Karpas-422 (cell line): ENCODE data around the gene OR10AD1. TPM values are rescaled to one million over a fixed set of nuclear protein-coding genes. Genes with fewer than 3 reads are reported as not detected.
A peak's percentile ranks its signal among the peaks of the same experiment; 100 is the strongest.

Experiments used
- DNase-seq: peaks from one replicate; pipeline ENCODE4 v3.0.0-alpha.2; 2015
- H2AFZ ChIP-seq: fragments of 200-600 bp; sonication (generic); 2 replicates; pipeline ENCODE4 v1.6.1; 2014; ENCODE audit warnings: antibody characterized with exemption, low read length, mixed read lengths
- H3K27ac ChIP-seq: fragments of 200-600 bp; sonication (generic); 2 replicates; pipeline ENCODE4 v1.5.1; 2014; ENCODE audit warnings: mild to moderate bottlenecking, low read length, moderate library complexity
- H3K27me3 ChIP-seq: fragments of 200-600 bp; sonication (generic); 2 replicates; pipeline ENCODE4 v1.6.1; 2014; ENCODE audit warnings: low read length, mixed read lengths
- H3K36me3 ChIP-seq: fragments of 200-600 bp; sonication (generic); 2 replicates; pipeline ENCODE4 v1.6.1; 2014; ENCODE audit warnings: low read length, mixed read lengths; ENCODE audit not compliant: insufficient read depth
- H3K4me1 ChIP-seq: fragments of 200-600 bp; sonication (generic); 2 replicates; pipeline ENCODE4 v1.6.1; 2014; ENCODE audit warnings: mild to moderate bottlenecking, low read length, mixed read lengths
- H3K4me2 ChIP-seq: fragments of 200-600 bp; sonication (generic); 2 replicates; pipeline ENCODE4 v1.6.1; 2014; ENCODE audit warnings: low read length, low read depth, mild to moderate bottlenecking; ENCODE audit not compliant: poor library complexity, severe bottlenecking
- H3K4me3 ChIP-seq: fragments of 200-600 bp; sonication (generic); 2 replicates; pipeline ENCODE4 v1.5.1; 2014; ENCODE audit warnings: mild to moderate bottlenecking, antibody characterized with exemption, low read length, mixed read lengths
- H3K79me2 ChIP-seq: fragments of 200-600 bp; sonication (generic); 2 replicates; pipeline ENCODE4 v1.6.1; 2014; ENCODE audit warnings: mild to moderate bottlenecking, low read length, mixed read lengths
- H3K9ac ChIP-seq: fragments of 200-600 bp; sonication (generic); 2 replicates; pipeline ENCODE4 v1.6.0; 2014; ENCODE audit warnings: low read length
- H3K9me2 ChIP-seq: fragments of 200-600 bp; sonication (generic), shearing (Covaris generic); replicated peaks from 2 replicates; pipeline ENCODE4 v1.6.0; 2014; ENCODE audit warnings: mild to moderate bottlenecking, low read length, moderate library complexity; ENCODE audit not compliant: insufficient read depth
- H3K9me3 ChIP-seq: fragments of 300-700, 200-600 bp; sonication (generic); 2 replicates; pipeline ENCODE4 v1.6.1; 2014; ENCODE audit warnings: low read length, mixed read lengths
- H4K20me1 ChIP-seq: fragments of 200-600 bp; sonication (generic); 2 replicates; pipeline ENCODE4 v1.6.1; 2014; ENCODE audit warnings: mild to moderate bottlenecking, antibody characterized with exemption, low read length, low read depth; ENCODE audit not compliant: insufficient read depth
- total RNA-seq: library from RNA; depleted of rRNA; stranded (reverse); fragments of >200 nt; shearing (Covaris generic); gene quantifications from 2 replicates; pipeline ENCODE4 v1.2.3, GENCODE V29; 2014; ENCODE audit warnings: low replicate concordance

OR10AD1 gene
- total RNA-seq, 1 experiment from 2014 or later = not detected

GRCh38 chr12:48198672-48198971 lies 4.5 kb downstream of the OR10AD1 start:
- no peak overlapping the region for H3K27ac ChIP-seq

GRCh38 chr12:48197971-48198671 lies 5.0 kb downstream of the OR10AD1 start:
- Histone ChIP-seq H3K27ac (no peak overlapping the region), H3K79me2 (no peaks in the 10 kb centered on the region), H3K27me3 (no peaks in the 10 kb centered on the region), H3K9ac (peak overlapping the region; percentile 76), H3K36me3 (no peaks in the 10 kb centered on the region), H4K20me1 (no peaks in the 10 kb centered on the region), H3K9me3 (no peaks in the 10 kb centered on the region), H3K4me3 (peak overlapping the region; percentile 69), H2AFZ (peak overlapping the region; percentile 99), H3K4me2 (peak overlapping the region; percentile 82), H3K4me1 (peaks cover 20% of the 10 kb centered on the region), H3K9me2 (no peaks in the 10 kb centered on the region)
- peak; percentile 95 for DNase-seq

More at GRCh38 chr12:48198672-48198971, 4.5 kb downstream of the OR10AD1 start:
- Histone ChIP-seq H3K4me3 (peak overlapping the region; percentile 69), H3K4me1 (peaks cover 20% of the 10 kb centered on the region), H4K20me1 (no peaks in the 10 kb centered on the region), H3K36me3 (no peaks in the 10 kb centered on the region), H3K9ac (peak overlapping the region; percentile 76), H3K79me2 (no peaks in the 10 kb centered on the region), H3K27me3 (no peaks in the 10 kb centered on the region), H3K9me3 (no peaks in the 10 kb centered on the region), H3K9me2 (no peaks in the 10 kb centered on the region), H3K4me2 (peak overlapping the region; percentile 82), H2AFZ (peak overlapping the region; percentile 99)
- no peak for DNase-seq

DNA sequence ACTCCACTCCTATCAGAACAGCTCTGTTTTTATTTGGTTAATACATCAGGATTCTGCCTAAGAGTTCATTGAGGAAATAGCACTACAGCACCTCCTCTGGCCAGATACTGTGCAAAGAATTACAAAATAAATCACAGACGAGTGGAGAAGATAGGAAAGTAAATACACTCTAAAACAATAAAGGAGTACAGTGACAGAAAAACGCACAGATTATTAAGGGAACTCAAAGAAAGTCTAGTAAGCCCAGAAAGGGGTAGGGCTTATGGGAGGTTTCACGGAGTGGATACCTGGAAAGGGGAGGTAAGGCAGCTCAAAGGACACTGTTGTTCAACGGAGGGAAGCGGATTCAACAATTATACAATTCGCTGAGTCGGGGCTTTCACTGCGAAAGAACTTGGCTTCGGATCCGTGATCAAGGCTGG lies 5.5 kb downstream of the OR10AD1 start:
- no peak overlapping the region for H3K27ac ChIP-seq
- peak overlapping the region; percentile 69 for H3K4me3 ChIP-seq
- H3K4me1 ChIP-seq = peaks cover 20% of the 10 kb centered on the region
- H2AFZ ChIP-seq = peak overlapping the region; percentile 90
- no peaks in the 10 kb centered on the region for H3K79me2 ChIP-seq
- DNase-seq = peak; percentile 72
- peak overlapping the region; percentile 82 for H3K4me2 ChIP-seq
- no peaks in the 10 kb centered on the region for H4K20me1 ChIP-seq
- no peaks in the 10 kb centered on the region for H3K9me3 ChIP-seq
- H3K27me3 ChIP-seq = no peaks in the 10 kb centered on the region
- H3K36me3 ChIP-seq = no peaks in the 10 kb centered on the region
- peak overlapping the region; percentile 60 for H3K9ac ChIP-seq
- no peaks in the 10 kb centered on the region for H3K9me2 ChIP-seq

GRCh38 chr12:48194799-48195201 lies 8.3 kb downstream of the OR10AD1 start:
- no peak overlapping the region for H3K4me2 ChIP-seq

DNA sequence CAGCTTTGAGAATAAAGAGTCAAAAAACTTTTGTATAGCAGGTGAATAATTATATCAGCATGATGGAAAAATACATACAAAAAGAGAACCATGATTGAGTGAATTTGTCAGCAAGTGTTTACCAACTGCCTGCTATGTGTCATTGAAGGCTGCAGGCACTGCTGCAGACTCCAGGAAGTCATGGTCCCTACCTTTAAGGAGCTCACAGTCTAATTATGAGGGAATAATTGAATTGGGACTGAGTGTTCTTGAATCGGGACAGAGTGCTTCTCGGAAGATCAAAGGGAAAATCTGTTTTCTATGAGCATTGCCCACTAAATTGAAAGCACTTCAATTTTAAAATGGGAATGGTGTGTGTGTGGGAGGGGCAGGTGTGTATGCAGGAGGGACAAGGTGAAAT lies 9.5 kb downstream of the OR10AD1 start:
- Histone ChIP-seq H3K9me3 (no peaks in the 10 kb centered on the region), H4K20me1 (no peaks in the 10 kb centered on the region), H3K27ac (no peak overlapping the region), H2AFZ (no peak overlapping the region), H3K36me3 (no peaks in the 10 kb centered on the region), H3K4me1 (peaks cover 21% of the 10 kb centered on the region), H3K4me2 (no peak overlapping the region), H3K4me3 (no peak overlapping the region), H3K79me2 (no peaks in the 10 kb centered on the region), H3K27me3 (no peaks in the 10 kb centered on the region), H3K9me2 (no peaks in the 10 kb centered on the region), H3K9ac (no peak overlapping the region)
- DNase-seq = no peak

More at GRCh38 chr12:48194799-48195201, 8.3 kb downstream of the OR10AD1 start:
- DNase-seq = no peak
- no peak overlapping the region for H3K9ac ChIP-seq
- H3K9me3 ChIP-seq = no peaks in the 10 kb centered on the region
- no peaks in the 10 kb centered on the region for H4K20me1 ChIP-seq
- H3K4me3 ChIP-seq = no peak overlapping the region
- no peak overlapping the region for H2AFZ ChIP-seq
- no peak overlapping the region for H3K27ac ChIP-seq
- no peaks in the 10 kb centered on the region for H3K36me3 ChIP-seq
- H3K79me2 ChIP-seq = no peaks in the 10 kb centered on the region
- no peaks in the 10 kb centered on the region for H3K27me3 ChIP-seq
- H3K9me2 ChIP-seq = no peaks in the 10 kb centered on the region
- peaks cover 20% of the 10 kb centered on the region for H3K4me1 ChIP-seq

GRCh38 chr12:48192861-48193260 lies 10.2 kb downstream of the OR10AD1 start:
- Histone ChIP-seq H3K36me3 (no peaks in the 10 kb centered on the region), H2AFZ (no peak overlapping the region), H3K9ac (no peak overlapping the region), H3K4me1 (peaks cover 13% of the 10 kb centered on the region), H3K9me2 (no peaks in the 10 kb centered on the region), H3K27ac (no peak overlapping the region), H4K20me1 (no peaks in the 10 kb centered on the region), H3K79me2 (no peaks in the 10 kb centered on the region), H3K9me3 (no peaks in the 10 kb centered on the region), H3K4me2 (no peak overlapping the region), H3K4me3 (no peak overlapping the region), H3K27me3 (no peaks in the 10 kb centered on the region)
- DNase-seq = peak; percentile 10

- Histone ChIP-seq H3K36me3 (no peaks in the 10 kb centered on the region), H3K9me3 (no peaks in the 10 kb centered on the region), H2AFZ (no peak overlapping the region), H3K9me2 (no peaks in the 10 kb centered on the region), H3K4me2 (no peak overlapping the region), H3K79me2 (no peaks in the 10 kb centered on the region), H3K27ac (no peak overlapping the region), H4K20me1 (no peaks in the 10 kb centered on the region), H3K9ac (no peak overlapping the region), H3K4me3 (no peak overlapping the region), H3K27me3 (no peaks in the 10 kb centered on the region), H3K4me1 (peaks cover 9% of the 10 kb centered on the region)
- no peak for DNase-seq
Measured at GRCh38 chr12:48191096-48191495, 12.0 kb downstream of the OR10AD1 start.

- no peak overlapping the region for H3K27ac ChIP-seq
Measured at GRCh38 chr12:48189331-48190125, 13.6 kb downstream of the OR10AD1 start.

More at GRCh38 chr12:48189331-48190125, 13.6 kb downstream of the OR10AD1 start:
- Histone ChIP-seq H3K9me3 (no peaks in the 10 kb centered on the region), H2AFZ (no peak overlapping the region), H3K79me2 (no peaks in the 10 kb centered on the region), H3K4me2 (no peak overlapping the region), H3K4me3 (no peak overlapping the region), H4K20me1 (no peaks in the 10 kb centered on the region), H3K9ac (no peak overlapping the region), H3K27me3 (no peaks in the 10 kb centered on the region), H3K4me1 (peaks cover 25% of the 10 kb centered on the region), H3K36me3 (no peaks in the 10 kb centered on the region), H3K9me2 (no peaks in the 10 kb centered on the region)
- peak; percentile 91 for DNase-seq
